Natural killer cell (primary cell): Measurements from ENCODE around the gene ELN. TPM values are rescaled to one million over a fixed set of nuclear protein-coding genes. Genes with fewer than 3 reads are reported as not detected.

Experiments
- ATAC-seq, 3 donors: fragments of 150-1000 bp in 2 of 3; fragments of 200-7000 bp in 1 of 3; cut with Tn5 transposase; 1 replicate in 1 of 3; 2 replicates in 2 of 3; pipeline ENCODE4 v1.10.0; 2021; ENCODE audit warnings: mild to moderate bottlenecking in 2 of 3, moderate library complexity in 2 of 3
- DNase-seq, 2 donors: peaks; one replicate each; pipeline versions ENCODE4 v3.0.0 to v3.0.0-alpha.2; 2013 to 2021; ENCODE audit warnings: mixed read lengths in 1 of 2
- H3K27ac ChIP-seq: one replicate; pipeline ENCODE4 v1.5.1; 2013; ENCODE audit warnings: mild to moderate bottlenecking, low read length
- H3K27me3 ChIP-seq: one replicate; pipeline ENCODE4 v1.6.1; 2013; ENCODE audit warnings: low read length; ENCODE audit not compliant: control insufficient read depth, insufficient read depth
- H3K36me3 ChIP-seq: one replicate; pipeline ENCODE4 v1.6.1; 2013; ENCODE audit warnings: low read length; ENCODE audit not compliant: control insufficient read depth, insufficient read depth
- H3K4me1 ChIP-seq: one replicate; pipeline ENCODE4 v1.6.1; 2013; ENCODE audit warnings: low read length; ENCODE audit not compliant: control insufficient read depth, insufficient read depth
- H3K4me3 ChIP-seq: one replicate; pipeline ENCODE4 v1.5.1; 2013; ENCODE audit warnings: low read length
- H3K9me3 ChIP-seq: one replicate; pipeline ENCODE4 v1.6.1; 2013; ENCODE audit warnings: low read length; ENCODE audit not compliant: control insufficient read depth, insufficient read depth
- H3K27ac Mint-ChIP-seq, 2 donors: one replicate each; pipeline ENCODE4 v1.8.0; 2022; ENCODE audit warnings: mild to moderate bottlenecking in 2 of 2, mixed read lengths in 2 of 2, moderate library complexity in 1 of 2
- H3K27me3 Mint-ChIP-seq, 2 donors: one replicate each; pipeline ENCODE4 v1.8.0; 2022; ENCODE audit warnings: low read depth in 2 of 2, mixed read lengths in 2 of 2
- H3K36me3 Mint-ChIP-seq: one replicate; pipeline ENCODE4 v1.8.0; 2022; ENCODE audit warnings: mixed read lengths
- H3K4me1 Mint-ChIP-seq, 2 donors: one replicate each; pipeline ENCODE4 v1.8.0; 2022; ENCODE audit warnings: mixed read lengths in 2 of 2
- H3K4me3 Mint-ChIP-seq: one replicate; pipeline ENCODE4 v1.8.0; 2022; ENCODE audit warnings: mild to moderate bottlenecking, moderate library complexity, mixed read lengths
- H3K9me3 Mint-ChIP-seq, 2 donors: one replicate each; pipeline ENCODE4 v1.8.0; 2022; ENCODE audit warnings: mixed read lengths in 2 of 2
- CTCF ChIP-seq: fragments of 200-600 bp; IDR thresholded peaks from one replicate; pipeline ENCODE4 v1.8.0; 2022; ENCODE audit warnings: antibody characterized with exemption
- WGBS: methylation state at CpG from one replicate; pipeline ENCODE4 v1.1.7; 2013; ENCODE audit warnings: missing lambda C conversion rate; ENCODE audit not compliant: insufficient coverage; 5-methylcytosine and 5-hydroxymethylcytosine counted together
- intact Hi-C: fragments of 100-400 bp; cut with micrococcal nuclease; formaldehyde crosslinking; loops from one replicate; pipeline ENCODE4 v1.14.2; 2022
- total RNA-seq, 4 donors: library from RNA; stranded (reverse); fragments of 120-200 nt in 1 of 4; gene quantifications; one replicate each; pipeline versions ENCODE4 v1.2.3 to v1.2.4, GENCODE V29; 2013 to 2022

Gene ELN
- total RNA-seq, 3 donors from 2014 or later (not counting 1 experiment from before 2014, with no cell fraction given), result 0.75 TPM; not detected in 2

- Mint-ChIP-seq H3K4me3 (no peak overlapping the region), H3K27ac (no peak overlapping the region), H3K9me3 (no peaks in the 10 kb centered on the region), H3K4me1 (no peaks in the 10 kb centered on the region), H3K27me3 (no peaks in the 10 kb centered on the region), H3K36me3 (no peaks in the 10 kb centered on the region)
- H3K27me3 ChIP-seq, result no peaks in the 10 kb centered on the region
- no peaks in the 10 kb centered on the region for H3K9me3 ChIP-seq
- peaks cover 68% of the 10 kb centered on the region for H3K36me3 ChIP-seq
- 97% methylated on average over 11 of the region's 11 CpGs for WGBS
- no peak overlapping the region for H3K4me3 ChIP-seq
- no peak for TF ChIP-seq CTCF
- no peak for ATAC-seq
- no peak overlapping the region for H3K27ac ChIP-seq
- intact Hi-C loops, result no loop called here
- no peaks in the 10 kb centered on the region for H3K4me1 ChIP-seq
- DNase-seq, result no peak
Observed at GRCh38 chr7:74105992-74106391, 78.0 kb downstream of the ELN start.

- WGBS, result 97% methylated on average over 18 of the region's 18 CpGs
- Histone ChIP-seq H3K4me1 (no peaks in the 10 kb centered on the region), H3K4me3 (no peak overlapping the region), H3K27me3 (no peaks in the 10 kb centered on the region), H3K36me3 (peaks cover 68% of the 10 kb centered on the region), H3K27ac (no peak overlapping the region), H3K9me3 (no peaks in the 10 kb centered on the region)
- H3K9me3 Mint-ChIP-seq, result no peaks in the 10 kb centered on the region
- H3K4me1 Mint-ChIP-seq, result no peaks in the 10 kb centered on the region
- TF ChIP-seq CTCF, result no peak
- no peaks in the 10 kb centered on the region for H3K27me3 Mint-ChIP-seq
- no peak overlapping the region for H3K27ac Mint-ChIP-seq
- H3K36me3 Mint-ChIP-seq, result no peaks in the 10 kb centered on the region
- H3K4me3 Mint-ChIP-seq, result no peak overlapping the region
- DNase-seq, result no peak
- intact Hi-C loops, result no loop called here
- ATAC-seq, result no peak
Observed at GRCh38 chr7:74106846-74107245, 78.9 kb downstream of the ELN start.

GRCh38 chr7:74115326-74115725 is 87.4 kb downstream of the ELN start:
- Histone ChIP-seq H3K9me3 (no peaks in the 10 kb centered on the region), H3K27me3 (no peaks in the 10 kb centered on the region), H3K36me3 (peaks cover 51% of the 10 kb centered on the region), H3K4me3 (no peak overlapping the region), H3K27ac (no peak overlapping the region), H3K4me1 (no peaks in the 10 kb centered on the region)
- Mint-ChIP-seq H3K36me3 (no peaks in the 10 kb centered on the region), H3K27me3 (no peaks in the 10 kb centered on the region), H3K4me3 (no peak overlapping the region), H3K4me1 (no peaks in the 10 kb centered on the region), H3K9me3 (no peaks in the 10 kb centered on the region), H3K27ac (no peak overlapping the region)
- ATAC-seq, result no peak
- no peak for TF ChIP-seq CTCF
- DNase-seq, result peak in 1 of 2 donors; percentile 14
- intact Hi-C loops, result no loop called here
- WGBS, result 70% methylated on average over 17 of the region's 17 CpGs

- Histone ChIP-seq H3K27me3 (no peaks in the 10 kb centered on the region), H3K4me3 (no peak overlapping the region), H3K36me3 (peaks cover 56% of the 10 kb centered on the region), H3K9me3 (no peaks in the 10 kb centered on the region), H3K27ac (no peak overlapping the region), H3K4me1 (no peaks in the 10 kb centered on the region)
- peak overlapping the region in 1 of 2 donors; percentile 53 for H3K27ac Mint-ChIP-seq
- H3K36me3 Mint-ChIP-seq, result peaks cover 2% of the 10 kb centered on the region
- H3K9me3 Mint-ChIP-seq, result no peaks in the 10 kb centered on the region
- WGBS, result 68% methylated on average over 12 of the region's 13 CpGs
- DNase-seq (no peak), ATAC-seq (no peak)
- no peaks in the 10 kb centered on the region for H3K4me1 Mint-ChIP-seq
- TF ChIP-seq CTCF, result no peak
- intact Hi-C loops, result no loop called here
- no peaks in the 10 kb centered on the region for H3K27me3 Mint-ChIP-seq
- no peak overlapping the region for H3K4me3 Mint-ChIP-seq
Observed at GRCh38 chr7:74116356-74116755, 88.4 kb downstream of the ELN start.
